ENCODE measurements around the gene RET.

The RET gene

GRCh38 chr10:43041422-43042342 is 35.2 kb upstream of the RET start:
- TF ChIP-seq CTCF (IDR thresholded peaks at IDR 0.05; ENCODE audit: low read depth, low read length, poor library complexity, severe bottlenecking), result no peak
- TF ChIP-seq EZH2phosphoT487 (IDR thresholded peaks at IDR 0.05; ENCODE audit: borderline replicate concordance, low read length), result no peak
- Histone ChIP-seq H3K4me1 (ENCODE audit: control insufficient read depth, low read length) (no peaks in the 10 kb centered on the region), H3K4me3 (ENCODE audit: low read length) (no peak overlapping the region), H3K4me2 (ENCODE audit: low read length) (no peak overlapping the region), H4K20me1 (ENCODE audit: control insufficient read depth, insufficient read depth, low read depth, low read length) (no peaks in the 10 kb centered on the region), H3F3A (ENCODE audit: control insufficient read depth, insufficient read depth) (no peaks in the 10 kb centered on the region), H3K9me3 (ENCODE audit: control insufficient read depth, insufficient read depth, low read length) (no peaks in the 10 kb centered on the region), H3K9me2 (replicated peaks; ENCODE audit: control insufficient read depth, low read length) (no peaks in the 10 kb centered on the region), H3K36me3 (ENCODE audit: control insufficient read depth, low read length) (no peaks in the 10 kb centered on the region), H3K79me2 (ENCODE audit: control insufficient read depth, low read length) (no peaks in the 10 kb centered on the region), H3K27me3 (ENCODE audit: control insufficient read depth, low read length) (no peaks in the 10 kb centered on the region), H3K27ac (ENCODE audit: low read depth, low read length) (no peak overlapping the region)

GRCh38 chr10:43042503-43043341 is 34.1 kb upstream of the RET start:
- no peaks in the 10 kb centered on the region for H3K4me1 ChIP-seq (ENCODE audit: control insufficient read depth, low read length)
- no peak overlapping the region for H3K27ac ChIP-seq (ENCODE audit: low read depth, low read length)
- H3K9me3 ChIP-seq (ENCODE audit: control insufficient read depth, insufficient read depth, low read length), result no peaks in the 10 kb centered on the region
- H3K27me3 ChIP-seq (ENCODE audit: control insufficient read depth, low read length), result no peaks in the 10 kb centered on the region
- no peaks in the 10 kb centered on the region for H3K36me3 ChIP-seq (ENCODE audit: control insufficient read depth, low read length)
- H3K79me2 ChIP-seq (ENCODE audit: control insufficient read depth, low read length), result no peaks in the 10 kb centered on the region
- no peak overlapping the region for H3K4me2 ChIP-seq (ENCODE audit: low read length)
- H4K20me1 ChIP-seq (ENCODE audit: control insufficient read depth, insufficient read depth, low read depth, low read length), result no peaks in the 10 kb centered on the region
- TF ChIP-seq CTCF (IDR thresholded peaks at IDR 0.05; ENCODE audit: low read depth, low read length, poor library complexity, severe bottlenecking) (no peak), EZH2phosphoT487 (IDR thresholded peaks at IDR 0.05; ENCODE audit: borderline replicate concordance, low read length) (no peak)
- no peaks in the 10 kb centered on the region for H3K9me2 ChIP-seq (replicated peaks; ENCODE audit: control insufficient read depth, low read length)
- no peaks in the 10 kb centered on the region for H3F3A ChIP-seq (ENCODE audit: control insufficient read depth, insufficient read depth)
- no peak overlapping the region for H3K4me3 ChIP-seq (ENCODE audit: low read length)

- H3K9me3 ChIP-seq (ENCODE audit: control insufficient read depth, insufficient read depth, low read length), result no peaks in the 10 kb centered on the region
- no peaks in the 10 kb centered on the region for H4K20me1 ChIP-seq (ENCODE audit: control insufficient read depth, insufficient read depth, low read depth, low read length)
- no peaks in the 10 kb centered on the region for H3K79me2 ChIP-seq (ENCODE audit: control insufficient read depth, low read length)
- H3K27me3 ChIP-seq (ENCODE audit: control insufficient read depth, low read length), result no peaks in the 10 kb centered on the region
- TF ChIP-seq CTCF (IDR thresholded peaks at IDR 0.05; ENCODE audit: low read depth, low read length, poor library complexity, severe bottlenecking), result no peak
- TF ChIP-seq EZH2phosphoT487 (IDR thresholded peaks at IDR 0.05; ENCODE audit: borderline replicate concordance, low read length), result no peak
- H3K4me1 ChIP-seq (ENCODE audit: control insufficient read depth, low read length), result no peaks in the 10 kb centered on the region
- no peak overlapping the region for H3K4me2 ChIP-seq (ENCODE audit: low read length)
- no peaks in the 10 kb centered on the region for H3F3A ChIP-seq (ENCODE audit: control insufficient read depth, insufficient read depth)
- H3K36me3 ChIP-seq (ENCODE audit: control insufficient read depth, low read length), result no peaks in the 10 kb centered on the region
- H3K9me2 ChIP-seq (replicated peaks; ENCODE audit: control insufficient read depth, low read length), result no peaks in the 10 kb centered on the region
- no peak overlapping the region for H3K27ac ChIP-seq (ENCODE audit: low read depth, low read length)
- no peak overlapping the region for H3K4me3 ChIP-seq (ENCODE audit: low read length)
Measured at GRCh38 chr10:43043342-43043772, 33.5 kb upstream of the RET start.

Measured in DOHH2 (cell line).